HG03108 (cell line): ENCODE measurements around the gene SLC45A3.

Experiments used
- ATAC-seq: cut with Tn5 transposase; IDR thresholded peaks from one replicate; pipeline ENCODE4 v1.9.1; 2021; ENCODE audit warnings: moderate library complexity; ENCODE audit not compliant: unreplicated experiment

The SLC45A3 gene

GRCh38 chr1:205701420-205701819 lies 21.1 kb upstream of the SLC45A3 start:
- ATAC-seq: no peak

GRCh38 chr1:205700865-205701401 lies 20.6 kb upstream of the SLC45A3 start:
- no peak for ATAC-seq

GRCh38 chr1:205699416-205699815 lies 19.1 kb upstream of the SLC45A3 start:
- ATAC-seq: no peak

- no peak for ATAC-seq
These were observed 18.6 kb upstream of the SLC45A3 start for GRCh38 chr1:205698921-205699320.

GRCh38 chr1:205693421-205693991 lies 13.2 kb upstream of the SLC45A3 start:
- ATAC-seq: no peak

GRCh38 chr1:205692423-205692822 lies 12.1 kb upstream of the SLC45A3 start:
- ATAC-seq: no peak

- no peak for ATAC-seq
These were observed 9.9 kb upstream of the SLC45A3 start for GRCh38 chr1:205690122-205690756.

GRCh38 chr1:205689479-205689878 lies 9.2 kb upstream of the SLC45A3 start:
- ATAC-seq: no peak

GRCh38 chr1:205688171-205689080 lies 8.1 kb upstream of the SLC45A3 start:
- ATAC-seq: no peak

GRCh38 chr1:205687242-205687641 lies 6.9 kb upstream of the SLC45A3 start:
- ATAC-seq: no peak

GRCh38 chr1:205681364-205681763 lies 1.1 kb upstream of the SLC45A3 start:
- no peak for ATAC-seq

GRCh38 chr1:205678286-205679111 lies 1.8 kb downstream of the SLC45A3 start:
- ATAC-seq: no peak

- ATAC-seq: no peak
These were observed 3.1 kb downstream of the SLC45A3 start for GRCh38 chr1:205677167-205677566.

GRCh38 chr1:205676597-205676996 lies 3.7 kb downstream of the SLC45A3 start:
- ATAC-seq: no peak

GRCh38 chr1:205676002-205676401 lies 4.3 kb downstream of the SLC45A3 start:
- no peak for ATAC-seq

GRCh38 chr1:205675247-205675646 lies 5.1 kb downstream of the SLC45A3 start:
- no peak for ATAC-seq

- no peak for ATAC-seq
These were observed 7.3 kb downstream of the SLC45A3 start for GRCh38 chr1:205672970-205673369.

- no peak for ATAC-seq
These were observed 7.9 kb downstream of the SLC45A3 start for GRCh38 chr1:205672395-205672889.

GRCh38 chr1:205670611-205671430 lies 9.5 kb downstream of the SLC45A3 start:
- ATAC-seq: no peak

GRCh38 chr1:205670150-205670446 lies 10.2 kb downstream of the SLC45A3 start:
- ATAC-seq: no peak
